HG02970 (cell line): Measurements from ENCODE around the gene TESK2.

ENCODE experiments used
- ATAC-seq: cut with Tn5 transposase; IDR thresholded peaks from one replicate; pipeline ENCODE4 v1.9.1; 2021; ENCODE audit warnings: mild to moderate bottlenecking, moderate library complexity, moderate number of reproducible peaks; ENCODE audit not compliant: unreplicated experiment, low FRiP score

The TESK2 gene

GRCh38 chr1:45317166-45317565 lies 173.8 kb downstream of the TESK2 start:
- ATAC-seq, result no peak

- ATAC-seq, result no peak
Observed at GRCh38 chr1:45314266-45314665, 176.7 kb downstream of the TESK2 start.

DNA sequence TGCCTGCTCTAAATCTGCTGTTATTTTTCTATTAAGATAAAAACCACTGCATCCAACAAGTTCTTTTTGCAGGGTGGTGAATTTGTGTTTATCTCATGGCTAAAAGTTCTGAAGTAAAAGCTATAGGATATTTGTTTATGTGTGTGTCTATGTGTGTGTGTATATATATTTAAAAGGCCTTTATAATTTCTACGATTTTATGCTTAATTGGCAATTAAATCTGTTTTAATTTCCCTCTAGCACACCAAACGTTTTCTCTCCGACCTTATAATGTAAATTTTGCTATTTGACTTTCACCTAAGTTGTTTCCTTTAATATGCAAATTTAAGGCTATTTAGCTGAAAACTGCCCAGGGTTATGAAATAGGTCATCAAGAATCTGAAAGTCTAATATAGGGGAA lies 184.1 kb downstream of the TESK2 start:
- no peak for ATAC-seq

DNA sequence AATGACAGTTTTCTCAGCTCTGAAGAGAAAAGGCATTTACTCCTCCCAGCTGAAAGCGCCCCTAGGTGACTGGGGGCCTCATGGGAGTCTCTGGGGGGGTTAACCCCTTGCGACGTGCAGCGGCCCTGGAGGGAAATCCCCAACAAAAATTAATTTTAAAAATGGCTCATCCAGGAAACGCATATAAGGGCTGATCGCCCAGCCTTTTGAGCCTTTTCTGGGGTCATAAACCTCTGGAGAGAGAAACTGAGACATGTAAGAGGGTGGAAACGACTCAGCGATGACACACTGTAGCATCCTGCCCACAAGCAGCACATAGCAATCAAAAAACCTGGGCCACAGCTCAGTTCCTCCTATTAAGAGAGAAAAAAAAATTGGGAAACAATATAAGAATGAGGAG lies 184.6 kb downstream of the TESK2 start:
- no peak for ATAC-seq

DNA sequence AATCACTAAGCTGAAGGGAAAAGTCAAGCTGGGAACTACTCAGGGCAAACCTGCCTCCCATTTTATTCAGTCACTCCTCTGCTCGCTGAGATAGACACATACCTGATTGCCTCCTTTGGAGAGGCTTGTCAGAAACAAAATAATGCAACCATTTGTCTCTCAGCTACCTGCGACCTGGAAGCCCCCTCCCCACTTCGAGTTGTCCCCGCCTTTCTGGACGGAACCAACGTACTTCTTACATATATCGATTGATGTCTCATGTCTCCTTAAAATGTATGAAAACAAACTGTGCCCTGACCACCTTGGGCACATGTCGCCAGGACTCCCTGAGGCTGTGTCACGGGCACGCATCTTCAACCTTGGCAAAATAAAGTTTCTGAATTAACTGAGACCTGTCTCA lies 185.7 kb downstream of the TESK2 start:
- ATAC-seq, result no peak

- peak; percentile 1 for ATAC-seq
Observed at GRCh38 chr1:45304311-45305081, 186.5 kb downstream of the TESK2 start.

DNA sequence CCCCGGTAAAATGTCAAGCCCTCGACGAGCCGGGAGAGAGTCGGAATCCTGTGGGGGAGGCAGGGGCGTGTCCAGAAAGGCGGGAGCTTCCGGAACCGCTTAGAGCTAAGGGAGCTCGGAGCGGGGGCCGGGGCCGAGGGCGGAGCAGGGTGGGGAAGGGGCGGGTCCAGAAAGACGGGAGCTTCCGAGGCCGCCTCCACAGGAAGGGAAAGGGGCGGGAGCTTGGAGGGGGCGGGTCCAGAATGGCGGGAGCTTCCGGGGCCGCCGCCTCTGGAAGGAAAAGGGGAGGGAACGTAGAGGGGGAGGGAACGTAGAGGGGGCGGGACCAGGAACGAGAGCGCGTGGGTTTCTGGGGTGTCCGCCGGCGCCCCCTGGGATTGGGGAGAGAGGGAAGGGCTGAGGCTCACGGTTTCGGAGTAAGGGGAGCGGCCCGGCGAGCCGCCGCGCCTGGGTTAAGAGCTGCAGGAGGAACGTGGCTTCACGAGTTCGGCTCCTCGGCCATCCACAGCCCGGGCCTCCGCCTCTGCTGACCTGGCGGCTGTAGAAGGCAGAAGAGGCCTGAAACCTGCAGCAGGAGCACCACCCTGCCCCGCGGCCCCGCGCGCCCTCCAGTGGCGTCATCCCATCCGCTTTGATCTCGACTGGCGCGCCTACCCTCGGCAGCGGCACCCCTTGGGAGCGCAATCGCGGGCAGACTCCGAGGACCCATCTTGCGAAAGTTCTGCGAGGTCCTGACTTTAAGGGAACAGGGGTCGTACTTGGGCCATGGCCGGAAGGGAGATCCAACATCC lies 187.2 kb downstream of the TESK2 start:
- peak; percentile 75 for ATAC-seq

- no peak for ATAC-seq
Observed at GRCh38 chr1:45302505-45303150, 188.3 kb downstream of the TESK2 start.

DNA sequence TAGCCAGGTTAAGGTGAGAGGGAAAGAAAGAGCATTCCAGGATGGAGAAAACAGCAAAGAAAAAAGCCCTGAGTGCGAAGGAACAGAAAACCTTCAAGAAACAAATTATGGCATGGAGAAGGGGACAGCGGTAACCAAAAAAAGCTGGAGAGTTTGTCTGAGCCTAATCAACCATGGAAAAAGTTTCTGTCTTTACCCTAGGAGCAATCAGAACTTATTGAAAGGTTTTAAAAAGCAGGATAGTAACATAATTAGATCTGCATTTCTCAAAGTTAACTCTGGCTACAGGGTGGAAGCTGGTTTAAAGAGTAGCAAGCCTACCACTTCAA lies 190.3 kb downstream of the TESK2 start:
- ATAC-seq, result no peak

- ATAC-seq, result no peak
Observed at GRCh38 chr1:45299981-45300668, 190.8 kb downstream of the TESK2 start.

GRCh38 chr1:45299296-45299695 lies 191.7 kb downstream of the TESK2 start:
- no peak for ATAC-seq

GRCh38 chr1:45297666-45298356 lies 193.2 kb downstream of the TESK2 start:
- ATAC-seq, result no peak
